Airway epithelial cell (primary cell): ENCODE measurements around the gene CASP1. TPM values are rescaled to one million over a fixed set of nuclear protein-coding genes. Genes with fewer than 3 reads are reported as not detected.

Experiments
- total RNA-seq: library from RNA; depleted of rRNA; stranded (reverse); fragments of >200 nt; gene quantifications from 2 replicates; pipeline ENCODE4 v1.2.3, GENCODE V29; 2015

CASP1 gene
- total RNA-seq: 17.7 and 17.9 TPM in 2 replicates

DNA sequence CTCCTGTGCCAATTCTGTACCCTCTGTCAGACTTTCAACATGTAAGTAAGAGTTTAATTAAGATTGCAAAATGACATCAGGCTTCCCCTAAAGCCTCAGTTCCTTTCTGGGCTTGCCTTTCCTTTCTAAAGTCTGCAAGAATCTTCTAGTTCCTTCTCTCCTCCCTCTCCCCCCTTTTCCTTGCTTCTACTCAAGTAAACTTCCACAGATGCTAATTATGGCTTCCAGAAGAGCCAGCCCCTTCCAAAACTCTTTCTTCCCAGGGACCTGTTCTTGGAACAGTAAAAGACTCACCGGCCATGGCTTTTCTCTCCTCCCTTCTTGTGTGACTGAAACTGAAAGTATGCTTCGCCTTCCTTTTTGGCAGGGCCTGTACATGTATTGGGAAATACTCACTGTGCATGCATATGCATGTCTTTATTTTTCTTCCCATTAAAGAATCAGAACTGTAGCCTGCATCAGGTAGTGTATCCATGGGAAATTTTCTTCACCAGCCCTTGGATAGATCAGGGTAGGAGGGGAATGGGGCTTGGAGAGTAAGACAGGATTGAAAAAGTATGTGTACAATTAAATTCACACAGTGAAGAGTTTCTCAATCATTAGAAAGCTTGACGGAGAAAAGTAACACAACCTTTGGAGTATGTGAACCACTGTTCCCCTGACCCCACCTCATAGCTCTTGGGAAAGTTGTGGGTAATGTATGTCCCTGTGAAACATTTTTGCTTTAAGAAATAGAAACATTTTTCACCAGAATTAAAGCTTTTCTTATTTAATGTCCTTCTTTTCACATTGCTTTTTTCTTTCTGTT, at the start of gene CASP1:
TSS of gene CASP1 (minus strand) at position 332 of the 808 bp plus-strand sequence. CDS start at position 301, 31 bp downstream.

GRCh38 chr11:105044557-105045524, 9.9 kb upstream of the CASP1 start, which contains the start of gene CARD16:
TSS of gene CARD16 (minus strand) at chr11:105045335. CDS start at chr11:105045297, 38 bp downstream.

GRCh38 chr11:105023003-105023402, 11.9 kb downstream of the CASP1 start, which contains the start of gene CASP5:
TSS of gene CASP5 (minus strand) at chr11:105023168. CDS start at chr11:105023136, 32 bp downstream.

Other genes starting within 250 kb of the CASP1 start
- gene CASP12, start 136.7 kb downstream of the CASP1 start, total RNA-seq: not detected in 2 replicates
- 77.1 and 88.7 TPM in 2 replicates for gene CASP4, start 66.6 kb downstream of the CASP1 start, total RNA-seq
- gene CASP5, start 12.0 kb downstream of the CASP1 start, total RNA-seq: not detected in 2 replicates
- 0.42 and 0.85 TPM in 2 replicates for gene CARD16, start 10.2 kb upstream of the CASP1 start, total RNA-seq
- gene CARD18, start 104.6 kb upstream of the CASP1 start, total RNA-seq: 0.51 and 2.0 TPM in 2 replicates